GM21447 (cell line): Measurements from ENCODE around the gene B3GALT5.
"Not testable (repeated sequence)": the region's sequence is repeated elsewhere in the genome, so short reads cannot be mapped to it uniquely, and the experiment has no call there.

Source experiments
- ATAC-seq: cut with Tn5 transposase; IDR thresholded peaks from one replicate; pipeline ENCODE4 v1.9.1; 2021; ENCODE audit not compliant: unreplicated experiment

The B3GALT5 gene

DNA sequence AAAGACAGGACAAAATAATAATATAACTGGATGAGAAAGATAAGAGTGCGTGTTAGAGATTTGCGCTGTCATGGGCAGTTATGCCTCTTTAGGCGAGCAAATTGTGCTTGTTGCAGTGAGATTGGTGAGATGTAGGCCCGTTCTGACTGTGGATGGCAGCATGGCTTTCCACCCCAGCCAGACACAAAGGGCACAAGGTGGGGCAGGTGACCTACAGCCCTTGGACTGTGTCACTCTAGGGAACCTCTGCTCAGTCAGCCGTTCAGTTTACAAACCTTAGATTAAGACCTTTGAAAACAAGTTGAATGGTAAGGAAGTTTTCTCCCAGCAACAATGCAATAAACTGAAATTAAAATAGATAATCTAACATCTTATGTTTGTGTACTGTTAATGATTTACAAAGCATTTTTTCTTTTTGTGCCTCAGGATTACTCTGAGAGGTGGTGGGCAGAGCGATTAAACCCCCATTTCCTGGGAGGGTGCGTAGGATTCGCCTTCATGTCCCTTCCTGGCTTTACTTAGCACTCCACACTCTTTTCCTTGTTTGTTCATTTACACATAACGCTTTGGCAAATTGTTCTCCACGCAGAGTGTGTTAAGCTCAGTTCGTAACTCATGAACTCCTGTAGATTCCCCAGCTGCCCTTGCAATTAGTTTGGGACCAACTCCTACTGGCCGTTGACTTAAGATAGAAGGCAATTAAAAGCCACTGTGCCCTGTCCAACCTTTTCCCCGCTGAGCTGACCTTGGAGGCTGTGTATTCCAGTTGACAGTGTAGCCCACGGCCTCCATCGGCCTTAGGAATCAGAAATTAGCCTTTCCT lies 74.1 kb downstream of the B3GALT5 start:
- no peak for ATAC-seq

DNA sequence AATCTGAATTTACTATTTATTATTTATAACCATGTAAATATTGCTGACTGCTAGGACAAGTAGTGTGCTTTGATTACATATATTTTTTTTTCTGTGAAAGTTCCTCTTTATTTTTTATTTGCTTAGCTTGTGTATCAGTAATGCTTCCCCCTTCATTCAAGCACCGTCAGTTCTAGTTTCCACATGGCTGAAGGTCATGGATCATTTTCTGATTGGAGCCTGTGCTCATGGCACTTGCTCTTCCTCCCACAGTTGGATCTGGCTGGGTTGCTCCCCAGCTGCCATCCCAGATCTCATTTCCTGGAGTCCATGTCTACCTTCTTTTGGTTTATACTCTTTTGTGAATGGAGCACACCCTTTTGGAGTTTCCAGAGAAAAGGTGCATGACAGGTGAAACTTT lies 75.3 kb downstream of the B3GALT5 start:
- ATAC-seq, result no peak

DNA sequence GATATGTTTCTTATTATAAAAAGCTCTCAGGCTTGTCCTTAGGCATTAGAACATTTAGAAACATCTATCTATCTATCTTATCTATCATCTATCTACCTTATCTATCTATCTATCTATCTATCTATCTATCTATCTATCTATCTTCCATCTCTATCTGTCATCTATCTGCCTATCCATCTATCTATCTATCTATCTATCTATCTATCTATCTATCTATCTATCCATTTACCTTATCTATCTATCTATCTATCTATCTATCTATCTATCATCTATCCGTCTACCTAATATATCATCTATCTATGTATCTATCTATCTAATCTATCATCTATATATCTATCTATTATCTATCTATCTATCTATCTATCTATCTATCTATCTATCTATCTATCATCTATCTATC lies 77.1 kb downstream of the B3GALT5 start:
- not testable (repeated sequence) for ATAC-seq

DNA sequence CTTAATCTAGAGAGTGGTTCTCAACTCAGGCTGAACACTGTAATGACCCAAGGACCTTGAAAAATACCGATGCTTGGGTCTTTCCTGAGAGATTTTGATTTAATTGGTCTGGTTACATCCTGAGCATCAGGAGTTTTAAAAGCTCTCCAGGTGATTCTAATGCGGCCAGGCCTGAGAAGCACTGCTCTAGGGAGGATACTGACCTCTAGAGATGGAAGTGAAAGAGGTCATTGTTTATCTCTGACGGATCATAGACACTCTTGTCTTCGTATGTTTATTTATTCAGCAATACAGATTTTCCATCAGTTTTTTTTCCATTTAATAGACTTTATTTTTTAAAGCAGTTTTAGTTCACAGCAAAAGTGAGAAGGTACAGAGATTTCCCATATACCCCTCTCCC lies 77.7 kb downstream of the B3GALT5 start:
- no peak for ATAC-seq

DNA sequence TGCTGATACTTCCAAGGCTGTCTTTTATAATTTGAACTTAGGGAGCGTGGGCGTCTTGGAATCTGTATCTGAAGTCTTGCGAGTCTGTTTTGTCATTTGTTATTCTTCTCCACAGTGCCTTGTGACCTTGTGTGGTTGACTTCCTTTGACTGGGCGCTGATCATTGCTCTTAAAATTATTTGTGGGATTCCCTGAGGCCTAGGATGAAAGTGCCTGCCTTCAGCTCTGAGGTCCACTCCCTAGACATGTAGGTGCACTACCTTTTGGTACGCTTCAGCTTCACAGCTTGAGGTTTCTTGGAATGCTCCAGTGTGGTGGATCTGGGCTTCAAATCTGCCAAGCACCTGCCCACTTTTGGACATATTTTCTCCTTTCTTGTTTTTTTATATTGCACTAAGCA lies 82.0 kb downstream of the B3GALT5 start:
- ATAC-seq, result no peak

DNA sequence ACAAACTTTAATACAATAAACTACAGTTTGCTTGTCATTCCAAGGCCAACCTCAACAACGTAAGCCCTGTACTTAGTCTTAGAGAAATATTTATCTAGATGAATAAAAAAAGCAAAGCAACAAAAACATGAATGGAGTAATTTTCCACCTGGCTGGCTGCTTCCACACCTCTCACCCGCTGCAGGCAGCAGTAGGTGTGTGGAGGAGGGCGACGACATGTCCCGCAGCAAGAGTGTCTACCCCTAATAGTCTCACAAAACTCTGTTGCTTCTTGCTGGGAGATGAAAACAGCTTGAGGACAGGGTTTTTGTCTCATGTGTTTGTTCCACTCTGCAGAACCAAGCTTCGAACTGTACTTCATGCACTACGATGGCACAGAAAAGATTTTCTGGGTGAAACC lies 83.5 kb downstream of the B3GALT5 start:
- ATAC-seq, result no peak

DNA sequence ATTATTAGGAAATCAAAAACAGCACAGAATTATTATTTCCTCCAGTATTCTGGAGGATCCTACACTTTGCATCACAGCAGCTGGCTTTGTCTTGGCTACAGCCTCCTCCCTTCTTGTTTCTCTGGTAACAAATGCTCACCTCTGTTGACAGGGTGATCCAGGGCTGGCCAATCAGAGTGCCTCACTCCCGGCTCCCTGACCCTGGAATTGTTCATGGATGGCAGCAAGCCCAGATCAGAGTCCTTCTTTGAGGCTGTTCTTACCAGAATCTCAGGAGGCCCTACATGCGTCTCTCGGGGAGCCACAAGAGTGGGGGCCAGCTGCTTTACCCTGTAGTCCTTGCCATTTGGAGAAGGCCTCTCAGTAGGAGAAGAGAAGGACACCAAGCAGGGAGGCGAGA lies 83.9 kb downstream of the B3GALT5 start:
- no peak for ATAC-seq

DNA sequence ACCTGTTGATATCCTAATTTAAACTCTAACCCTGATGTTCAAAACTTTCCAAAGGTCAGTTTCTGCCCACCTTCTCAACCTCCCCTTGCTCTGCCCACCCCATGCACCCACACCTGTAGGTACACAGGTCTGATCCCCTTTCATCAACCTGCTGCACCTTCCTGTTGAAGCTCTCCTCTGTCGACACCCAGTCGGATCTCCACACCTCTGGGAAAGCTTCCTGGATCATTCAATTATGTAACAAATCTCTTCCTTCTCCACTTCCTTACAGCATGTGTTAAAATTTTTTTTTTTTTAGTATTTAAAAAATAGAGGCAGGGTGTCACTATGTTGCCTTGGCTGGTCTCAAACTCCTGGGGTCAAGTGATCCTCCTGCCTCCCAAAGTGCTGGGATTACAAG lies 87.6 kb downstream of the B3GALT5 start:
- ATAC-seq, result no peak

DNA sequence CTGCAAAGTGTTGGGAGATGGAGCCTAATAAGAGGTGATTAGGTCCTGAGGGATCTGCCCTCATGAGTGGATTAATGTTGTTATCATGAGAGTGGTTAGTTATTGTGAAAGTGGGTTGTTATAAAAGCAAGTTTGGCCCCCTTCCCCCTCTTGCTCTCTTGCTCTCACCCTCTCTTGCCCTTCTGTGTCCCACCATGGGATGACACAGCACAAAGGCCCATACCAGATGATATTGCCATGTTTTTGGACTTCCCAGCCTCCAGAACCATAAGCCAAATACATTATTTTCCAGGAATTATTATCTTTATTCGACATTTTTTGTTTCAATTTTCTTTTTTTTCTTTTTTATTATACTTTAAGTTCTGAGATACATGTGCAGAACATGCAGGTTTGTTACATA lies 90.8 kb downstream of the B3GALT5 start:
- ATAC-seq, result no peak

DNA sequence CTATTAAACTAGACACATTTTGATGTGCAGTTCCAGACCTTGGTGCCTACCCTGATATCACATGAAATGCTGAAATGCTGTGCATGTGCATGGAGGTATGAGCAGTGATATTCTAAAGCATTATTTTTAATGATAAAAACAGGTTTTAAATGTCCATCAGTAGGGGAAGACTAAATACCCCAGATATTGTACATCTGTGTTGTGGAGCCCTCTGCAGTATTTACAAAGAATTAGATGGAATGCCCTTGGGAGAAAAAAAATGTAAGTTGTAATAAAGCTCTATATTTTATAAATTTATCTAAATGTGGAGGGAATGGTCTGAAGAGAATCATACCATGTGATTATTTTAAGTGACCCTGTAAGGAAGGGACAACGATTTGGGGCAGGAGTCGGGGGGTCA lies 93.1 kb downstream of the B3GALT5 start:
- no peak for ATAC-seq

DNA sequence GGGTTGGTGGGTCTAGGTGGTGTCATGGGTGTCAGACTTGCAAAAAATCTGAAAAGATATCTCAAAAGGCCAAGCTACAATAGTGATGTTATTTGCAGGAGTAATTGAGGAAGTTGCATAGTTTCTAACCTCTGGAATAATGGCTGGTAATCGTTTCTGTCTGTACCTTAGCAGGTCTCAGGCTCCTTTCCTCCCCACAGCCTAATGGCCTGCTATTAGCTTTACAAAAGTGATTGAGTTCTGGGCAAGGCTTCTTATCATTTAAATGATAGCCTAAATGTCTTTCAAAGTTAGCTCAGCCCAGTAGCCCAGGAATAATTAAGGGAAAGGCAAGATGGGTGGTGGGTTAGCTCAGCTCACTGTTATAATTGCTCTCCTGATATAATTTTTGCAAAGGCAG lies 94.6 kb downstream of the B3GALT5 start:
- ATAC-seq, result no peak

DNA sequence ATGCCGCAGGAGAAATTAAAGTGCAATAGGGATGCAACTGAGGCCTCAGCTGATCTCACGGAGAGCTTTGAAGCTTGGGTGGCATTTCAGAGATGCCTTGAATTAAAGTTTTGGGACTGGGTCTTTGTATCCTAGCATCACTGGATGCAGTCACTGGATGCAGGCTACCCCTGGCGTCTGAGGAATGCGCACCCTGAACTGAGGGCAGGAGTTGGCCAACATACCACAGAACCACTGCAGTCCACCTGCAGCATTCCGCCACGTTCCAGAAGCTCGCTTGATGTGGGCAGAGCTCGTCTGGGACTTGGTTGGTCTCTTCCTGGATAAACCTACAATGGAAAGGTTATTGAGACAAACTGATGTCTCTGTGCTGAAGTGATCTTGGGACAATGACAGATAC lies 98.1 kb downstream of the B3GALT5 start:
- no peak for ATAC-seq

DNA sequence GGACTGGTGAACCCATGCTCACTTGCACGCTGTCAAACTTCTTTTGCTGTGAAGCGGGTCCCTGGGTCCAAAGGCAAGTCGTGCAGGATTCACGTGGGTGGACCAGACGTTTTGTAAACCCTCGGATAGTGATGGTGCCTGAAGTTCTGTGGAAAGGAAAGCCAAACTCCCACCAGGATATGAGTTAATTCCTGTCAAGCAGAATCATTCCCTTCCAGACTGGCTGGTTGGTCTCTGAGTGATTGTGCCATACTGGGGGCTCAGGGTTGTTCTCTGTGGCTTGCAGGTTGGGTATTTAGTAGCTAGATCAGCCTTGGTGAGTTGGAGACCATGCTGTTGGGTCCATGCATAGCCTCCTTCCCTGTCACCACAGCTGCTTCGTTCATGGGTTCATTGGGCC lies 99.5 kb downstream of the B3GALT5 start:
- ATAC-seq, result no peak

DNA sequence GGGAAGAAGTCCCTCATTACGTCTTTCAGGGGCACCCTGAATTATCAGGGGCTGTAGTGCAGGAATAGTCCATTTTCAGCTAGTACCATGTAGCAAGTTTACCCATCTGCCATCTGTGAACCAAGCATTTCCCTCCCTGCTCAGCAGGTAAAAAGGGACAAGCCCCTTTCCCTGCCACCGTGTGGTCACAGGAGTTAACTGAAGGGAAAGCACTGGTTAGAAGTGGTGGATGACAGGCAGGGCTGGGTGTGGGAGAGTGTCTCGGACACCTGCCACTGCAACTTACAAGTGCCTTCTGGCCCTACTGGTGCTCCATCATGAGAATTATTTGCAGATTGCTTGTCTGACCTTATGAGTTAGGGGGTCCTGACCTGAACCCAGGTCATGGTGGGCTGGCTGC lies 100.2 kb downstream of the B3GALT5 start:
- ATAC-seq, result no peak

DNA sequence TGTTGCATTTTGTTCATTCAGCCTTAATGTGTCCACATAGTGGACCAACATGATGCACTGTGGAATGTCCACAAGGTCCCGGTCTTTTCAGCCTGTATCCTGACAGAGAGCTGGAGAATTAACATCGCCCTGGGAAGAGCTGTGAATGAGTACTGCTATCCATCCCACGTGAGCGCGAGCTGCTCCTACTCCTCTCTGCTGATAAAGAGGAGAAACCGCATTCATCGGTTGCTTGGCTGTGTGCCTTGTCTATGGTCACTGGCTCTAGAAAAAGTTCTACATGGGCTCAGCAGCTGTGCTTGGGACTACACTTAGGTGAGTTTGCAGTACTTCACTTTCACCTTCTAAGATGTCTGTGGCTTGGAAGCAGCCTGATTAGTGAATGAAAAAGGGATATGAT lies 101.2 kb downstream of the B3GALT5 start:
- no peak for ATAC-seq

DNA sequence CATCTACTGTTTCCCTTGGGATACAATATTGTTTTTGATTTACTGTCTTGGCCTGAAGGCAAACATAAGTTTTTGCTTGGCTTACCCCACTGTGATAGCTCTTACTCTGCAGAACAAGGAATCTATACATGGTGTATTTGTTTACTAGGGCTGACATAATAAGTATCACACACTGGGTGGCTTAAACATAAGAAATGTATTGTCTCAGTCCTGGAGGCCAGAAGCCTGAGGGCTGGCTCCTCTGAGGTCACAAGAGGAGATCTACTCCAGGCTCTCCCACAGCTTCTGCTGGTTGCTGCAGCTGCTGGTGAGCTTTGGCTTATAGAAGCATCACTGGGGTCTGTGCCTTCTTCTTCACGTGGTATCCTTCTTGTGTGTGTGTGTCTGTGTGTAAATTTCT lies 101.6 kb downstream of the B3GALT5 start:
- ATAC-seq, result no peak

DNA sequence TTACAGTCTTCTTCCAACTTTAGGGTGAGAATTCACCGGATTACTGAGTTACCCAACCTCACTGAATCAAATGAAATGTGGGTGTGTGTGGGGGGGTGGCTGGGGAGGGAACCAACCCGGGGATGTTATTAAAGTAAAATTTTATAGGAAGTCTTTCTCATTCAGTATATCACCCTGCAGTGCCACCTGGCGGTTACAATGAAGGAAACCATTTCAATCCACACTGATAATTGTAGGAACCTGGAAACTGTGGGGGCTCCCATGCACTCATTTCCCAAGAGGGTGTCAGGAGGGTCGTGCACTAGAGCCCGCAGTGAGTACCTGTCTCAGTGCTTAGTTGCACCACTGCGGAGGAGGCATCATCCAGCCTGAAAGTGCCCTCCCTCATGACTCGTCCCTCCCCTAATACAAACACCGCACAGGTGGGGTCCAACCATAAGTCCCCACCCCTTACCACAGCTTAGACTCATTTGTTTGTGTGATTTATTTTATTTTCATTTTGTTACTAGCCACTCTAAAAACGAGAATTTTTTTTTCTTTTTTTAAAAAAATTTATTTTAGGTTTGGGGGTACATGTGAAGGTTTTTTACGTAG lies 103.2 kb downstream of the B3GALT5 start:
- no peak for ATAC-seq

DNA sequence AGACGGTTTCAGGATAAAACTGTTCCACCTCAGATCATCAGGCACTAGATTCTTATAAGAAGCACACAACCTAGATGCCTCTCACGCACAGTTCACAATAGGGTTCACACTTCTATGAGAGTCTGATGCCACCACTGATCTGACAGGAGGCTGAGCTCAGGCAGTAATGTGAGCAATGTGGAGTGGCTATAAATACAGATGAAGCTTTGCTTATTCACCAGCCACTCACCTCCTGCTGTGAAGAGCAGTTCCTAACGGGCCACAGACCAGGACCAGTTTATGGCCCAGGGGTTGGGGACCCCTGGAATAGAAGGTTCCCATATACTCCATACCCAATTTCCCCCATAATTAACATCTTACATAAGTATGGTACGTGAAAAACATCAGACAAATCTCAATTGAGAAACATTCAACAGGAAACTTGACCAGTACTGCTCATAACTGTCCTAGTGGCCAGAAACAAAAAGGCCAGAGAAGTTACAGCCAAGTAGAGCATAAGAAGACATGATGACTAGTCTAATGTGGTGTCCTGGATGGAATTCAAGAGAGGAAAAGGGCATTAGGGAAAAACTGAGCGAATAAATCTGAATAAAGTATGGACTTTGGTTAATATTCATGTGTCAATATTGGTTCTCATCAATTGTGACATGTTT lies 107.5 kb downstream of the B3GALT5 start:
- ATAC-seq, result no peak

DNA sequence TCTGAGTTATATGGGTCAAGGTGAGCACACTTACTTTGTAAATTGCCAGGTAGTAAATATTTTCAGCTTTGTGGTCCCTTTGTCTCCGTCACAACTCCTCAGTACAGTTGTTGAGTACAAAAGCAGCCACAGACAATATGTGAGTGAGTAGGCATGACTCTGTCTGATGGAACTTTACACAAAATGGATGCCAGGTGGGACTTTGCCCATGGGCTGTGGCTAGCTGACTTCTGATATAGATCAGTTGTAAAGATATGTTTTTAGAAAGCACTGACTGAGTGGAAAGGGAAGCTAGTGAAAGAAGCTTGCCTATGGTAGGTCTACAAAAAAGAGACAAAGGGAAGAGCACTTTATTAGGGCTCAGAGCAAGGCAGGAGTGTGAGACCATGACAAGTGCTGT lies 109.1 kb downstream of the B3GALT5 start:
- ATAC-seq, result no peak
